Neural progenitor cell (in vitro differentiated cells): ENCODE data around the gene SNCG.

ENCODE experiments used
- EZH2 ChIP-seq: fragments of 200-600 bp; sonication (generic); IDR thresholded peaks from 2 replicates; pipeline ENCODE4 v1.6.1; 2017; ENCODE audit warnings: antibody characterized with exemption, mild to moderate bottlenecking, moderate library complexity
- EZH2phosphoT487 ChIP-seq: fragments of 200-600 bp; sonication (generic); IDR thresholded peaks from 2 replicates; pipeline ENCODE4 v1.6.1; 2017; ENCODE audit warnings: antibody characterized with exemption
- TF ChIP-seq, protein P1 (sequence below): fragments of 200-600 bp; sonication (generic); IDR thresholded peaks from 2 replicates; pipeline ENCODE4 v1.5.1; 2017; ENCODE audit warnings: antibody characterized with exemption, mild to moderate bottlenecking

- TF ChIP-seq, protein P1, sequence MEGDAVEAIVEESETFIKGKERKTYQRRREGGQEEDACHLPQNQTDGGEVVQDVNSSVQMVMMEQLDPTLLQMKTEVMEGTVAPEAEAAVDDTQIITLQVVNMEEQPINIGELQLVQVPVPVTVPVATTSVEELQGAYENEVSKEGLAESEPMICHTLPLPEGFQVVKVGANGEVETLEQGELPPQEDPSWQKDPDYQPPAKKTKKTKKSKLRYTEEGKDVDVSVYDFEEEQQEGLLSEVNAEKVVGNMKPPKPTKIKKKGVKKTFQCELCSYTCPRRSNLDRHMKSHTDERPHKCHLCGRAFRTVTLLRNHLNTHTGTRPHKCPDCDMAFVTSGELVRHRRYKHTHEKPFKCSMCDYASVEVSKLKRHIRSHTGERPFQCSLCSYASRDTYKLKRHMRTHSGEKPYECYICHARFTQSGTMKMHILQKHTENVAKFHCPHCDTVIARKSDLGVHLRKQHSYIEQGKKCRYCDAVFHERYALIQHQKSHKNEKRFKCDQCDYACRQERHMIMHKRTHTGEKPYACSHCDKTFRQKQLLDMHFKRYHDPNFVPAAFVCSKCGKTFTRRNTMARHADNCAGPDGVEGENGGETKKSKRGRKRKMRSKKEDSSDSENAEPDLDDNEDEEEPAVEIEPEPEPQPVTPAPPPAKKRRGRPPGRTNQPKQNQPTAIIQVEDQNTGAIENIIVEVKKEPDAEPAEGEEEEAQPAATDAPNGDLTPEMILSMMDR = no peak
- TF ChIP-seq EZH2phosphoT487 (no peak), EZH2 (no peak)
Observed at GRCh38 chr10:86918022-86918471, 40.4 kb upstream of the SNCG start.
